Cardiac septum (tissue), 1 donor: ENCODE data around the gene VKORC1L1. TPM values are rescaled to one million over a fixed set of nuclear protein-coding genes. Genes with fewer than 3 reads are reported as not detected.
"Not testable (repeated sequence)": the region's sequence is repeated elsewhere in the genome, so short reads cannot be mapped to it uniquely, and the experiment has no call there.

Experiments used
- DNase-seq: peaks from one replicate; pipeline ENCODE4 v3.0.0-alpha.2; 2020; ENCODE audit warnings: low spot score
- intact Hi-C: fragments of 100-400 bp; cut with DNase I; formaldehyde crosslinking; loops from one replicate; pipeline ENCODE4 v1.14.0; 2022
- total RNA-seq: library from RNA; stranded (reverse); fragmentation: NEBNext Ultra II Directional; extraction: Animal tissue kit (Norgen Biotek cat#: 25700); gene quantifications from one replicate; pipeline ENCODE4 v1.2.1, GENCODE V29; 2021
- donor health status: DM: no; HTN: no; CAD: no.

Gene VKORC1L1
- total RNA-seq, 1 donor from 2014 or later, result 18.7 TPM

DNA sequence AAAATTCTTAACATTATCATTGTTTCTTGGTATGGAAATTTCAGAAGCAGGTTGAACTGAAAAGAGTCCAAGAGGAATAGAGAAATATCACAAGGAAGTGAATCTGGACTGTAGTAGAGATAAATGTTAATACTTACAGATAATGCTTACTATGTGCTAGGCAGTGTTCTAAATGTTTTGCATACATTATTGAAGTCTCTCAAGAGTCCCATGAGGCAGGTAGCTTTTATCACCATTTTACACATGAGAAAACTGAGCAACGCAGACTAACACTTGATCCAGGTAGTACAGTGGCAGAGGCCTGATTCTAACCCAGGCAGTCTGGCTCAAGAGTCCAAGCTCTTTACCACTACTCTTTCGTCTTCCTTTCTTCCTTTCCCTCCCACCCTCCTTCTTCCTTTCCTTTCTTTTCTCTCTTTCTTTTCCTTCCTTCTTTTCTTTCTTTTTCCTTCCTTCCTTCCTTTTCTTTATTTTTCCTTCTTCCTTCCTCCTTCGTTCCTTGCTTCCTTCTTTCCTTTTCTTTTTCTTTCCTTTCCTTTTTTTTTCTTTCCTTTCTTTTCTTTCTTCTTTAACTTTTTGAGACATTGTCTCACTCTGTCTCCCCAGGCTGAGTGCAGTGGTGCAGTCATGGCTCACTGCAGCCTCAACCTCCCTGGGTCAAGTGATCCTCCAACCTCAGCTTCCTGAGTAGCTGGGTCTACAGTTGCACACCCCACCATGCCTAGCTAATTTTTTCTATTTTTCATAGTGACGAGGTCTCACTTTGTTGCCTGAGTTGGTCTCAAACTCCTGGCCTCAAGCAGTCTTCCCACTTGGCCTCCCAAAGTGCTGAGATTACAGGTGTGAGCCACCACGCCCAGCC lies 6.6 kb downstream of the VKORC1L1 start:
- intact Hi-C loops, result loop anchor here (10.0 kb wide), 1 partner anchor 105 kb away; the partner anchor contains the start of gene GUSB
- DNase-seq, result not testable (repeated sequence)

DNA sequence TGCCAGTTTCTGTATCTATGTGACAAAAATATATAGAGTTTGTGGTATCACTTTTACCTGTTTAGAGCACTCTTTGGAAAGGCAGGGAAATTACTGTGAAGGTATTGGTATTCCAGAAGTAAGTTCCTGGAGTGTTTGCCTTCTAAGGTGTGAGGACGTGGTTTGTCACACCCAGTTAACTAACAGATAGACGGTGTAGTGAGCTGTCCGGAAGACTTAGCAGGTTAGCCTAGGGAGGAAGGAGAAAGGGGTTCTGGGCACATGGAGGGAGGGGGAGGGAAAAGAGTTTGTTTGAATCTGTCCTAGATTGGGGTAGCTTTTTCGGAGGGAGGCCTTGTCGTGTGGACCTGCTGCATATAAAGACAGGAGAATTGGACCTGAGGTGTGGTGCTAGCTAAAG lies 7.4 kb downstream of the VKORC1L1 start:
- DNase-seq, intact Hi-C loops: not testable (repeated sequence)

GRCh38 chr7:65884983-65885382 lies 12.1 kb downstream of the VKORC1L1 start:
- intact Hi-C loops, DNase-seq: not testable (repeated sequence)

GRCh38 chr7:65885533-65885932 lies 12.7 kb downstream of the VKORC1L1 start:
- DNase-seq, intact Hi-C loops: not testable (repeated sequence)

DNA sequence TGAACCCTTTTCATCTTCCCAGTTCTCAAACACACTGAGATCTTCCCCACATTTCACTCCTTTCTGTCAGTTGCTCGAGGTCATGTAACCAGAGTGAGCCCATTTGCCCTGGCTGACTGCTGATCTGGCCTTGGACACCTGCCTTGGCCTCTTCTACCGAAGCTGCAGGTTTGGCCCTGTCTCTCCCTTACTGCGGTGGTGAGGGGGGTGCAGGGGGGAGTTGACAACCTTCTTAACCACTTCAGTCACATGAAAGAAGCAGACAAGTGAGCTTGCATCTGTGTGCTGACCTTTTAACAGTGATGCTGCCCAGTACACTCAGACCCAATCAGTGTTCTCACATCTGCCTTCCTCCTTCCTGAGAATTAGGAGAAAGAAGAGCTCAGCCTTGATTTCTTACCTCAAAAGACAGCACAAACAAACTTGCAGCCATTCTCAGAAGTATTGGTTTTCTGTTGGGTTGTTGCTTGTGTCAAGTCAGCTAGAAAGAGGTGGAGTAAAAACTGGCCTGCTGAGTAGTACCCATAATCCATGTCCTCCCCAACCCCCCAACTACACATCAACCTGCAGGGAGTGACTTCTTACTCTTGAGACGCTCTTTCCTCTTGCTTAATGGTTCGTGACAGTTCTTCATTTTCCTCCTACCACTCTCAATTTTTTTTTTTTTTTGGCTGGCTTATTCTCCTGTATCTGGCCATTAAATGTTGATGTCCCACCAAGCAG lies 15.7 kb downstream of the VKORC1L1 start:
- DNase-seq, intact Hi-C loops: not testable (repeated sequence)

DNA sequence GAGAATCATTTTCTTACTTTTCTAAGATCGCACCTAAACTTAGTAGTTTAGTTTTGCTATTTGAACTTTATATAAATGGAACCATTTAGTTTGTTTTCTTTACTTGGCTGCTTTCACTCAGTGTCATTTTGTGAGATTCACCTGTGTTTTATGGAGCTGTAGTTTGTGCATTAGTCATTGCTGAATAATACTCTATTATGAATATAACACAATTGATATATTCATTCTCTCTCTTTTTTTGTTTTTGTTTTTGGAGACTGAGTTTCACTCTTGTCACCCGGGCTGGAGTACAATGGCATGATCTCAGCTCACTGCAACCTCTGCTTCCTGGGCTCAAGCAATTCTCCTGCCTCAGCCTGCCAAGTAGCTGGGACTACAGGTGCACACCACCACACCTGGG lies 16.8 kb downstream of the VKORC1L1 start:
- DNase-seq, intact Hi-C loops: not testable (repeated sequence)

DNA sequence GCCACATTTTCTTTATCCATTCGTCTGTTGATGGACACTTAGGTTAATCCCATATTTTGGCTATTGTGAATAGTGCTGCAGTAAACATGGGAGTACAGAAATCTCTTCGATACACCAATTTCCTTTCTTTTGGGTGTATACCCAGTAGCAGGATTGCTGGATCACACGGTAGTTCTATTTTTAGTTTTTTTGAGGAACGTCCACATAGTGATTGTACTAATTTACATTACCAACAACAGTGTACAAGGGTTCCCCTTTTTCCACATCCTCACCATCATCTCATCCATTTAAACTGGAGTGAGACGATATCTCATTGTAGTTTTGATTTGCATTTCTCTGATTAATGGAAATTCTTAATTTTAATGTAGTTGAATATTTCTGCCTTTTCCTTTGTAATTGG lies 19.3 kb downstream of the VKORC1L1 start:
- no peak for DNase-seq
- intact Hi-C loops, result no loop called here

- DNase-seq, result no peak
- intact Hi-C loops, result no loop called here
Measured at GRCh38 chr7:65892835-65893234, 20.0 kb downstream of the VKORC1L1 start.

DNA sequence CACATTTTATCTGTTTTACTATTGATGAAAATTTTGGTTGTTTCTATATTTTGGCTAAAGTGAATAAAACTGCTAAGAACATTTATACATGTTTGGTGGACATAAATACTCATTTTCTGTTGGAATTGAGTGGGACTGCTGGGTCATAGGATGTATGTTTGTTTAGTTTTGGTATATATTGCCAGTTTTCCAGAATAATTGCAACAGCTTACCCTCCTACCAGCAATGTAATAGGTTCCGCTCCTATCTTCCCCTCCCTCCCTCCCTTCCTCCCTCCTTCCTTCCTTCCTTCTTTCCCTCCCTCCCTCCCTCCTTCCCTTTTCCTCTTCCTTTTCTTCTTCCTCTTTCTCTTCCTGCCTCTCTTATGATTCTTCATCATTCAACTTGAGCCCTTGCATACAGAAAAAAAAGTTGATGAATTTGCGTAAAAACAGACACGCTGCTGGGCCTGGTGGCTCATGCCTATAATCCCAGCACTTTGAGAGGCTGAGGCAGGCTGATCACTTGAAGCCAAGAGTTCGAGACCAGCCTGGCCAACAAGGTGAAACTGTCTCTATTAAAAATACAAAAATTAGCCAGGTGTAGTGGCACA lies 23.5 kb downstream of the VKORC1L1 start:
- intact Hi-C loops, result no loop called here
- no peak for DNase-seq

DNA sequence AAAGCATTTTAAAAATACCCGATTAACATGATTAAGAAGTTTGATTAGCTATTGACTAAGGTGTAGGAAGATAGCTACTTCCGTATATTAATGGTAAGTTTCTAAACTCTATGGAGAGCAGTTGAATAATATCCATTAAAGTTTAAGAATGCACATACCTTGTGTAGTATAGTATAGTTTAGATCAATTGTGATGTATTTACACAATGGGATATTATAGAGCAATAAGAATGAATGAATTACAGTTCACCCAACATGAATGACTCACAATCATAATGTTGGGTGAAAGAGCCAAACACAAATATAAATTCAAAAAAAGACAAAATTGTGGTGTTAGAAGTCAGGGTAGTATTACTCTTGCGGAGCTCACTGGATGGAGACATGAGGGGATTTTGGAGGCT lies 24.4 kb downstream of the VKORC1L1 start:
- intact Hi-C loops, result not testable (repeated sequence)

DNA sequence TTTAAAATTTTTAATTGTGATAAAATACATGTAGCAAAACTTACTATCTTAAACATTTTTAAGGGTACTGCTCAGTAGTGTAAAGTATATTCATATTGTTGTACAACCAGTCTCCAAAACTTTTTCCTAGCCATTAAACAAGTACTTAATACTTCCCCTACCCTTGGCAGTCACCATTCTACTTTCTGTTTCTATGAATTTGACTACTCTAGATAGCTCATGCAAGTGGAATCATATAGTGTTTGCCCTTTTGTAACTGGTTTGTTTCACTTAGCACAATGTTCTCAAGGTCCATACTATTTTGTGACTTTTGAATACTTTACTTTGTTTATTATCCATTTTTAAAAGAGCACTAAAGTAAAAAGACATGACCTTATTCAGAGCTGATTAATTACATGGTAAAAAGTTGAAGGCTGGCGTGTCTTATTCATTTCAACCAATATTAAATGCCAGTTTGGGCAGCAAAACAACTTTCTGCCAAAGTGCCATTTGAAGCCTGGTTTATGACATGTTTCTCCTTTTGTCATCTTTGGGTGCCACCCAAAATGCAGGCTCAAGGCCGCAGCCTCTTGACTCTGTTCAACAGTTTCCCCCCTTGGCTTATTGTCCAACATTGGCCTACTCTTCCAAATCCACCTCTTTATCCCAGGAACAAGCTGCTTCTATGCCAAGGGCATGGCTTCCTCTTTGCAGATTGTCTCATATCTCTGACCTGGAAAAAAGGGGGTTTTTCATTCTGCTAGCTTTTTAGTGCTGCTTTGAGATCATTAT lies 26.0 kb downstream of the VKORC1L1 start:
- DNase-seq, intact Hi-C loops: not testable (repeated sequence)

More for the DNA sequence above, 24.4 kb downstream of the VKORC1L1 start:
- not testable (repeated sequence) for DNase-seq

DNA sequence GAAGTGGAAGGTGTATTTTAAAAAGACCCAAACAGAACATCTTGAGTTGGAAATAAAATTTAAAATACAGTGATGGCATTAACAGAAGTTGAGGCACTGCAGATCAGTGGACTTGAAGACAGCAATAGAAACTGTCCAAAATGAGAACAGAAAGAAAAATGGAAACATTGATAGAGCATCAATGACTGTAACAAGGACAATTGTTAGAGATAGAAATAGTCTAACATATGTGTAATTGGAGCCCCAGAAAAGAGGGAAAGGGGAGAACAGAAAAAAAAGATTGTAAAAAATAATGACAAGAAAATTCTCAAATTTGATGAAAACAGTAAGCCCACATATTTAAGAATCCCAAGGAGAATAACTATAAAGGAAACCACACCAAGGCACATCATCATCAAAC lies 29.4 kb downstream of the VKORC1L1 start:
- intact Hi-C loops, result no loop called here
- DNase-seq, result no peak

- intact Hi-C loops, result no loop called here
- DNase-seq, result no peak
Measured at GRCh38 chr7:65907501-65908198, 34.8 kb downstream of the VKORC1L1 start.

DNA sequence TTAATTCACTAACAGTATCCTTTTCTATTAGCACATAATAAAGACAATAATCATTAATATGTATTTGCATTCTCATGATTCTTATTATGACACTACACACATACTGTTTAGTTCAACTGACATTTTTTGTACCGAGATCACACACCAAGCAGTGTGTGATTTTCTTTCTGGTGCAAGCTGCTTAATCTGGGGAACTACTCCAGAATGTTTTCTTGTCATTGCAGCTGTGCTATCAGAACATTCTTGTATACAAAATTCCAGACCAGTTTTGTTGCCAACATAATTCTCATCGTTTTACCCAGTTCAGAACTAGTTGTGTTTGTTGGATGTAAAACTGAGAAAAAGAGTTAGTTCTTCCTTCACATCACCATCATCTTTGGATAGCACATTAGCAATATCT lies 37.4 kb downstream of the VKORC1L1 start:
- no peak for DNase-seq
- intact Hi-C loops, result no loop called here

- DNase-seq, result no peak
- intact Hi-C loops, result no loop called here
Measured at GRCh38 chr7:65912237-65912636, 39.4 kb downstream of the VKORC1L1 start.

DNA sequence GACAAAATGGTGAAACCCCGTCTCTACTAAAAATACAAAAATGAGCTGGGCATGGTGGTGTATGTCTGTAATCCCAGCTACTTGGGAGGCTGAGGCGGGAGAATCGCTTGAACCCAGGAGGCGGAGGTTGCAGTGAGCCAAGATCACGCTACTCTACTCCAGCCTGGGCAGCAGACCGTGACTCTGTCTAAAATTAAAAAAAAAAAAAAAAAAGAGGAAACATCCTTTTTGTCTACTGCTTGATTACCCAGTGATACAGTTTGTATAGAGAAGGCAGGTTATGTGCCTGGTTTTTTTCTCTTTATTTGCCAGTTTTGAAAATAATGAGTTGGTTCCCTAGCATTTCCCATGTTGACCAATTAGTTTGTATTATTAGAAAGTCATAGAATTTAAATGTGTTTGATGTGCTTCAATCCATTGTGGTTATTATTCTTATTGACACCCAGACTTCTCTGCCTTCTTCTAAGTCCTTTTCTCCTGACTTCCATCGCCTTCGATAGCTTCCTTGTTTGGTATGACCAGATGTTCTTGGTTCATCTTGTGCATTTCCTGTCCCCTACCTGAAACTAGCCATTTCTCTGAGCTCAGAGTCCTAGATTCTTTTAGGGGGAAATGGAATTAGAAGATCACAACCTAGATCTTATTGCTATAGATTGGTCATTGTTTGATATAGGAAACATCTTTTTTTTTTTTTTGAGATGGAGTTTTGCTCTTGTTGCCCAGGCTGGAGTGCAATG lies 43.2 kb downstream of the VKORC1L1 start:
- no peak for DNase-seq
- intact Hi-C loops, result no loop called here

- DNase-seq, result no peak
- intact Hi-C loops, result no loop called here
Measured at GRCh38 chr7:65923316-65923715, 50.4 kb downstream of the VKORC1L1 start.

GRCh38 chr7:65924193-65924592 lies 51.3 kb downstream of the VKORC1L1 start:
- DNase-seq, result no peak
- intact Hi-C loops, result no loop called here
